HG03095 (cell line): ENCODE measurements around the gene FGR.
A peak's percentile ranks its signal among the peaks of the same experiment; 100 is the strongest.
"Not testable (repeated sequence)": the region's sequence is repeated elsewhere in the genome, so short reads cannot be mapped to it uniquely, and the experiment has no call there.

Experiments
- ATAC-seq: cut with Tn5 transposase; IDR thresholded peaks from one replicate; pipeline ENCODE4 v1.9.1; 2021; ENCODE audit warnings: moderate library complexity; ENCODE audit not compliant: unreplicated experiment

The FGR gene

GRCh38 chr1:27660300-27660835, 25.4 kb upstream of the FGR start:
- no peak for ATAC-seq

- ATAC-seq = peak; percentile 45
Measured at GRCh38 chr1:27659497-27660299, 24.7 kb upstream of the FGR start.

- ATAC-seq = peak; percentile 15
Measured at GRCh38 chr1:27658951-27659496, 24.0 kb upstream of the FGR start.

- ATAC-seq = no peak
Measured at GRCh38 chr1:27656157-27656893, 21.3 kb upstream of the FGR start.

GRCh38 chr1:27655151-27655937, 20.4 kb upstream of the FGR start:
- no peak for ATAC-seq

- ATAC-seq = no peak
Measured at GRCh38 chr1:27652111-27652864, 17.3 kb upstream of the FGR start.

GRCh38 chr1:27650539-27651175, 15.7 kb upstream of the FGR start:
- no peak for ATAC-seq

- ATAC-seq = no peak
Measured at GRCh38 chr1:27650171-27650538, 15.2 kb upstream of the FGR start.

- ATAC-seq = no peak
Measured at GRCh38 chr1:27649306-27649635, 14.3 kb upstream of the FGR start.

- ATAC-seq = no peak
Measured at GRCh38 chr1:27648602-27649305, 13.8 kb upstream of the FGR start.

- no peak for ATAC-seq
Measured at GRCh38 chr1:27647328-27647727, 12.3 kb upstream of the FGR start.

- ATAC-seq = no peak
Measured at GRCh38 chr1:27646676-27647075, 11.7 kb upstream of the FGR start.

GRCh38 chr1:27645071-27645415, 10.1 kb upstream of the FGR start:
- ATAC-seq = no peak

- no peak for ATAC-seq
Measured at GRCh38 chr1:27644369-27645070, 9.5 kb upstream of the FGR start.

- ATAC-seq = no peak
Measured at GRCh38 chr1:27643600-27644368, 8.8 kb upstream of the FGR start.

- not testable (repeated sequence) for ATAC-seq
Measured at GRCh38 chr1:27640514-27640913, 5.5 kb upstream of the FGR start.

GRCh38 chr1:27638805-27639204, 3.8 kb upstream of the FGR start:
- ATAC-seq = no peak
